HUES64 (cell line): ENCODE results near the gene SFXN1.
"Not testable (repeated sequence)": the region's sequence is repeated elsewhere in the genome, so short reads cannot be mapped to it uniquely, and the experiment has no call there.

Source experiments
- H3K27ac ChIP-seq: 2 replicates; pipeline ENCODE4 v1.7.0; 2013; ENCODE audit warnings: low read depth, low read length, inconsistent platforms
- H3K27me3 ChIP-seq: 2 replicates; pipeline ENCODE4 v1.6.1; 2013; ENCODE audit warnings: mild to moderate bottlenecking, low read length; ENCODE audit not compliant: insufficient read depth
- H3K36me3 ChIP-seq: 2 replicates; pipeline ENCODE4 v1.6.1; 2013; ENCODE audit warnings: mild to moderate bottlenecking, low read length; ENCODE audit not compliant: insufficient read depth
- H3K4me1 ChIP-seq: 2 replicates; pipeline ENCODE4 v1.6.1; 2013; ENCODE audit warnings: mild to moderate bottlenecking, low read length, moderate library complexity; ENCODE audit not compliant: insufficient read depth
- H3K4me3 ChIP-seq: 2 replicates; pipeline ENCODE4 v1.5.1; 2013; ENCODE audit warnings: mild to moderate bottlenecking, low read length, moderate library complexity
- H3K9ac ChIP-seq: 2 replicates; pipeline ENCODE4 v1.6.1; 2013; ENCODE audit warnings: mild to moderate bottlenecking, low read depth, low read length
- H3K9me3 ChIP-seq: 2 replicates; pipeline ENCODE4 v1.6.1; 2013; ENCODE audit warnings: low read depth, low read length; ENCODE audit not compliant: insufficient read depth
- WGBS: fragments of 150-250, 120-280 bp; methylation state at CpG from one replicate; pipeline ENCODE4 v1.1.7; 2013; ENCODE audit warnings: missing lambda C conversion rate; 5-methylcytosine and 5-hydroxymethylcytosine counted together

The SFXN1 gene

DNA sequence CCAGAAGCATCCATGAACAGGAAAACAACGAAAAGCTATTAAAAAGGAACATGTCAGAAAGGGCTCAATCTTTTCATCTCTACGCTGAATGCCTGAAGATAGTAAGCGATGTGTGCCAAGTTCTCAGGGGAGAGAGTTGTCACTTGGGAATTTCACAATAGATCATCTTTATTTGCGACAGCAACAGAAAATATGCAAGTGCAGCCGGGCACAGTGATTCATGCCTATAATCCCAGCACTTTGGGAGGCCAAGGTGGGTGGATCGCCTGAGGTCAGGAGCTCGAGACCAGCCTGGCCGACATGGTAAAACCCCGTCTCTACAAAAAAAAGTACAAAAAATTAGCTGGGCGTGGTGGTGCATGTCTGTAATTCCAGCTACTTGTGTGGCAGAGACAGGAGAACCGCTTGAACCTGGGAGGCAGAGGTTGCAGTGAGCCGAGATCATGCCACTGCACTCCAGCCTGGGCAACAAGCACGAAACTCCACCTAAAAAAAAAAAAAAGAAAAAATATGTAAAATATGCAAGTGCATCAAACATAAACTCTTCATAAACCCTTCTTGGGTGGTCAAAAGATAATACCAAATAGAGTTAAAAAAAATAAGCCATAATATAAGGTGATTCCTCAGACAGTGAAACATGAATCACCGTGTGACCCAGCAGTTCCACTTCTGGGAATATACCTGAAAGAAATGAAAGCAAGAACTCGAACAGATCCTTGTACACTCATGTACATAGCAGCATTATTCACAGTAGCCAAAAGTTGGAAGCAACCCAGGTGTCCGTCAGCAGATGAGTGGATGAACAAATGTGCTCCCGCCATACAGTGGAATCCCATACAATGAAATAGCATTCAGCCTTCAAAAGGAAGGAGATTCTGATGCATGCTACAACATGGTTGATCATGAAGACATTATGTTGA lies 16.2 kb downstream of the SFXN1 start:
- peaks cover 85% of the 10 kb centered on the region for H3K36me3 ChIP-seq
- H3K4me3 ChIP-seq, result no peak overlapping the region
- no peak overlapping the region for H3K27ac ChIP-seq
- H3K27me3 ChIP-seq, result no peaks in the 10 kb centered on the region
- 96% methylated on average over 16 of the region's 17 CpGs for WGBS
- H3K4me1 ChIP-seq, result no peaks in the 10 kb centered on the region
- H3K9me3 ChIP-seq, result no peaks in the 10 kb centered on the region
- no peak overlapping the region for H3K9ac ChIP-seq

DNA sequence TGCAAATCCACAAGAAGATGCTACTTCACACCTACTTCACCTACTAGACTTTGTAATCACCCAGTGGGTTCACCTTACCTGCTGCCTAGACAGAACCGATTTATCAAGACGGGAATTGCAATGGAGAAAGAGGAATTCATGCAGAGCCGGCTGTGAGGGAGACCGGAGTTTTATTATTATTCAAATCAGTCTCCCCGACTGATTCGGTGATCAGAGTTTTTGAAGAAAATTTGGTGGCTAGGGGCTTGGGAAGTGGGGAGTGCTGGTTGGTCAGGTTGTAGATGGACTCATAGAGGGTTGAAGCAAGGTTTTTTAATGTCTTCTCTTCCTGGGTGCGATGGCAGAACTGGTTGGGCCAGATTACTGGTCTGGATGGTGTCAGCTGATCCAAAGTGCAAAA lies 23.4 kb downstream of the SFXN1 start:
- no peaks in the 10 kb centered on the region for H3K27me3 ChIP-seq
- no peak overlapping the region for H3K9ac ChIP-seq
- peaks cover 60% of the 10 kb centered on the region for H3K36me3 ChIP-seq
- no peak overlapping the region for H3K4me3 ChIP-seq
- WGBS, result 52% methylated on average over 7 of the region's 7 CpGs
- no peak overlapping the region for H3K27ac ChIP-seq
- peaks cover 11% of the 10 kb centered on the region for H3K4me1 ChIP-seq
- H3K9me3 ChIP-seq, result no peaks in the 10 kb centered on the region

DNA sequence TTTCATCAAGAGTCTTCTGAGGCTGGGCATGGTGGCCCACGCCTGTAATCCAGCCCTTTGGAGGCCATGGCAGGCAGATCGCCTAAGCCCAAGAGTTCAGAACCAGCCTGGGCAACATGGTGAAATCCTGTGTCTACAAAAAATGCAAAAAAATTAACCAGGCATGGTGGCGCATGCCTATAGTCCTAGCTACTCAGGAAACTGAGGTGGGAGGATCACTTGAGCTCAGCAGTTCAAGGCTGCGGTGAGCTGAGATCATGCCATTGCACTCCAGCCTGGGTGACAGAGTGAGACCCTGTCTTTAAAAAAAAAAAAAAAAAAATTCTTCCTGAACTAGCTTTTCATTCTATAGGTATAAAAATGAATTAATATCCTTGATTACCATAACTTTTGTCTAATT lies 29.3 kb downstream of the SFXN1 start:
- not testable (repeated sequence) for H3K4me1 ChIP-seq, H3K27ac ChIP-seq, H3K4me3 ChIP-seq, H3K9ac ChIP-seq, H3K9me3 ChIP-seq, H3K27me3 ChIP-seq
- H3K36me3 ChIP-seq, result peaks cover 62% of the 10 kb centered on the region
- WGBS, result 93% methylated on average over 4 of the region's 4 CpGs

DNA sequence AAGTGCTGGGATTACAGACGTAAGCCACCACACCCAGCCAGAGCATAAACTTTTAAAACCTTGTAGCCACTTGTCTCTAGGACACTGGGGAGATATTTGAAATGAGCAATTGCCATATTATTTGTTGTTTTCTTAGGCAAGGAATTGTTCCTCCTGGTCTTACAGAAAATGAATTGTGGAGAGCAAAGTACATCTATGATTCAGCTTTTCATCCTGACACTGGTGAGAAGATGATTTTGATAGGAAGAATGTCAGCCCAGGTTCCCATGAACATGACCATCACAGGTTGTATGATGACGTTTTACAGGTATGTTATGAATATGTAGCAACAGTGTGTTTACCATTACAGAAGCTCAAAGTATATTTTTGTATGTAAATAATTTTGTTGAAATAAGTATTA lies 30.5 kb downstream of the SFXN1 start:
- H3K36me3 ChIP-seq, result peaks cover 68% of the 10 kb centered on the region

DNA sequence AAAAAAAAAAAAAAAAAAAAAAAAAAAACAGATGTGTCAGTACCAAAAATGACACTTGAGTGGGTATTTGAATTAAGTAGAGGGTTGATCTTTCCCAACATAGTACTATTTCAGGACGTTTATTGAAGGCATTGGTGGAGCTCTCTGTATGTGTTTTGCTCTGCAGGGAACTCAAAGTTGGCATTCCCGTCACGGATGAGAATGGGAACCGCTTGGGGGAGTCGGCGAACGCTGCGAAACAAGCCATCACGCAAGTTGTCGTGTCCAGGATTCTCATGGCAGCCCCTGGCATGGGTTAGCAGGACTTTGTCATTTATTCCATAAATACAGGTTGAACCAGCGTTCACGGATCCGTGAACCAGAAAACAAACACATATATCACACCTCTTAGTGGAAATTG lies 34.9 kb downstream of the SFXN1 start:
- H3K4me3 ChIP-seq, result no peak overlapping the region
- peaks cover 99% of the 10 kb centered on the region for H3K36me3 ChIP-seq
- WGBS, result 96% methylated on average over 13 of the region's 13 CpGs
- H3K9me3 ChIP-seq, result no peaks in the 10 kb centered on the region
- no peaks in the 10 kb centered on the region for H3K4me1 ChIP-seq
- no peak overlapping the region for H3K27ac ChIP-seq
- H3K27me3 ChIP-seq, result no peaks in the 10 kb centered on the region
- no peak overlapping the region for H3K9ac ChIP-seq

More for the DNA sequence above, 30.5 kb downstream of the SFXN1 start:
- no peaks in the 10 kb centered on the region for H3K9me3 ChIP-seq
- 92% methylated on average over 2 of the region's 2 CpGs for WGBS
- no peaks in the 10 kb centered on the region for H3K4me1 ChIP-seq
- no peaks in the 10 kb centered on the region for H3K27me3 ChIP-seq
- H3K4me3 ChIP-seq, result no peak overlapping the region
- H3K27ac ChIP-seq, result no peak overlapping the region
- H3K9ac ChIP-seq, result no peak overlapping the region

DNA sequence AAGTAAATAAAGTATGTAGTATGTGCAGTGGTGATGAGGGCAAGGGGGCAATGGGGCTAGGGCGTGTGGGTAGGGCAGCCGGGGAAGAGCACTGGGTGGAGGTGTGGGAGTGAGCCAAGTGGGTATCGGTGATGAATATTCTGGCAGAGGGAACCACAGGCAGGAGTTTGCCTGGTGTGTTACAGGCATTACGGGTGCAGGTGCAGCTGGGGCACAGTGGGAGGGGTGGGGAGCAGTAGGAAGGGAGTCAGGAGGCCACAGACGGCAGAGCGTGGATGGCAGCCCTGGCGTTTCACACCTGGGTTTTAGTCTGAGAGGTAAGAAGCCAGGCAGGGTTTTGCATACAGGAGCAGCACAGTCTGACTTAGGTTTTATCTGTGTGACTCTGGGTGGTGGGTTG lies 35.4 kb downstream of the SFXN1 start:
- Histone ChIP-seq H3K27ac (no peak overlapping the region), H3K9me3 (no peaks in the 10 kb centered on the region), H3K4me1 (no peaks in the 10 kb centered on the region), H3K36me3 (peaks cover 100% of the 10 kb centered on the region), H3K4me3 (no peak overlapping the region), H3K9ac (no peak overlapping the region), H3K27me3 (no peaks in the 10 kb centered on the region)
- WGBS, result 95% methylated on average over 7 of the region's 7 CpGs

DNA sequence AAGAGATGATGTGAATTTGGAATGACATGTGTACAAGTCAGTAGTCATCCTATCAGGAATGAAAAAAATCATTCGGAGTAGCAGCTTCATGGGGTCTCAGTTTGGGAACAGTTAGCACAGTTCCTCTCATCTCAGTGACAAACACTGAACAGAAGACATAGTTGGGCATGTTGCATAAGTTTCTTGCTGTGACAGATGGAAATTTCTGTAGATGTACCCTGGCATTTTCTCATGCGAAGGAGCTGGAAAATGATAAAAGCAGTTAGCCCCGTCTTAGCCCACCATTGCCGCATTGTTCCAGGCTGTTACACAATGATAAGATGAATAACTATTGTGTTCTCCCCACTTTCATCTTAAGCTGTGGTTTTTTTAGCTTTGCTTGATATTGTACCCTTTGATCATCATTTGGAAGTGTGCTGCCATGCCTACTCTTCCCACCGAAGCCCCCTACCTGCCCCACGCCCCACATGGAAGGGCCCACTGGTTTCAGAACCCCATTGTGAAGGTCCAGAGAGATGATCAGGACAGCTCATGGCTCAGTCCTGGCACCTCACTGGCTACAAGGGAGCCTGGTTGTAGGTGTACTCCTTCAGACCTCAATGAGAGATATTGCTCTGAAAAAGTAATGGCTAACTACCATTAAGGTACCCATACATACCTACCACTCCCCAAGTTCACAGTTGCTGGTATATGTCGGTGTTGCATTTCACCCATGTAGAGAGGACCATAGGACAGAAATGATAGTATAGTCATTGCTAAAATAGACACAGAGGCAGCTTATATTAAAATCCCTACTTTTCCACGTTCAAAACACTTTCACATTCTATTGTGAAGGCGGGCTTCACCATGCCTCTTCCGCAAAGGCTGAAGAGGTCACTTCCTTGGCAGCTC lies 38.8 kb downstream of the SFXN1 start:
- no peak overlapping the region for H3K27ac ChIP-seq

DNA sequence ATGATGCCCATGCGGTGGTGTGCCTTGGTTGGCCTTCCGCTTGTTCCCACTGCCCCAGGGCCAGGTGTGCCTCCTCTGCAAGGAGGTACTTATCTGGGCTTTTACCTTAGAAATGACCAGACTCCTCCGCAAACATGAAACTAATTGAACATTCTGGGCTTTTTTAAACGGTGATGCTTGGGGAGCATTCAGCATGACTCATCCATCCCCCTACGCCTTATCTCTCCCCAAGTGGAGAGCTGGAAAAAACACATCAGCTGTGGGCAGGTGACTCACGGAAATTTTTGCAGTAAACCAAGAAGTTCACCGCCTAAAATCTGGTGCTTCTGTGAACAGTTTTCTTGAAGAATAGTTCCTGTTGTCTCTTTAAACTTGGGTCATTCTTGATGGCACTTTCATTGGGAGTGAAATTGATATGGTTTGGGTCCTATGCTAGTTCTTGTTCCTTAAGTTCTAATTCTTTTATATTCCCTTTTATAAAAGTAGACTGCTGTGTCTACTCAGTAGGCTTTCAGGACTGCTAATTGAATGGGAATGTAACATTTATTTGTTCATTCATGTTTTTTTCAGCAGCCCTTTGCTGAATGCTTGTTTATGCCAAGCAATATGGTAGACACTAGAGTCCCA lies 39.6 kb downstream of the SFXN1 start:
- H3K27ac ChIP-seq, result no peak overlapping the region
- no peak overlapping the region for H3K4me3 ChIP-seq
- H3K27me3 ChIP-seq, result no peaks in the 10 kb centered on the region
- no peak overlapping the region for H3K9ac ChIP-seq
- no peaks in the 10 kb centered on the region for H3K9me3 ChIP-seq
- H3K36me3 ChIP-seq, result peaks cover 100% of the 10 kb centered on the region
- WGBS, result 96% methylated on average over 7 of the region's 7 CpGs
- H3K4me1 ChIP-seq, result no peaks in the 10 kb centered on the region

More for the DNA sequence above, 38.8 kb downstream of the SFXN1 start:
- no peak overlapping the region for H3K4me3 ChIP-seq
- no peaks in the 10 kb centered on the region for H3K4me1 ChIP-seq
- H3K9ac ChIP-seq, result no peak overlapping the region
- no peaks in the 10 kb centered on the region for H3K27me3 ChIP-seq
- peaks cover 100% of the 10 kb centered on the region for H3K36me3 ChIP-seq
- no peaks in the 10 kb centered on the region for H3K9me3 ChIP-seq
- WGBS, result 95% methylated on average over 10 of the region's 10 CpGs

DNA sequence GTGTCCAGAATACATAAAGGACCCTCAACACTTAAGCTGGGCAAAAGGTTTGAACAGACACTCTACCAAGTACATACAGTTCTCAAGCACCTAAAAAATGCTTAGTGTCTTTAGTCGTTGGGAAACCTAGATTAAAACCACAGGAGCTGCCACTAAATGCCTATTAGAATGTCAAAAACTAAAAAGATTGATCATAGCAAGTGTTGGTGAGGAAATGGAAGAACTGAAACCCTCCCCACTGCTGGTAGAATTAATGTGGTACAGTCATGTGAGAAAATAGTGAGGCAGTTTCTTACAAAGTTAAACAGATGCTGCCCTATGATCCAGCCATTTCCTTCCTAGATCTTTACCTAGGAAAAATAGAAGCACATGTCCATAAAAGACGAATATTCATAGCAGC lies 40.6 kb downstream of the SFXN1 start:
- H3K4me1 ChIP-seq, result no peaks in the 10 kb centered on the region
- H3K4me3 ChIP-seq, result no peak overlapping the region
- WGBS, result 98% methylated on average over 2 of the region's 2 CpGs
- no peaks in the 10 kb centered on the region for H3K27me3 ChIP-seq
- H3K27ac ChIP-seq, result no peak overlapping the region
- H3K9ac ChIP-seq, result no peak overlapping the region
- peaks cover 98% of the 10 kb centered on the region for H3K36me3 ChIP-seq
- no peaks in the 10 kb centered on the region for H3K9me3 ChIP-seq

DNA sequence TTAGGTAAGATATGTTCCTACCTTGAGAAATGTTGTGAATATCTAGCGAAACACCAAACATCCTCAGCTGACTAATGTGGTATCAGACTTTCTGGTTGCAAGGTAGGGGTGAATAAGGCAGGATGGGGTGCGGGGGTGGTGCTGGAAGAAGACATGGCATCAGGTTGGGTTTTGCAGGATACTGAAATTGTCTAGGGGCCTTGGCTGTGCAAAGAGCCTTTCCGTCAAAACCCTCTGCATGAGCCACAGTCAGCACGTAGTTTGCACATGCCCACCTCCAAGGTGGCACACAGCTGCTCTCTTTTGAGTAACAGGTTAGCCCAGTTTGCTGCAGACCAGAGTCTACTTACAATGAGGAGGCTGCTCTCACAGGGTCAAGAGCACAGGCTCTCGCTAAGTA lies 42.0 kb downstream of the SFXN1 start:
- 96% methylated on average over 5 of the region's 5 CpGs for WGBS
- H3K27ac ChIP-seq, result no peak overlapping the region
- no peak overlapping the region for H3K4me3 ChIP-seq
- H3K9ac ChIP-seq, result no peak overlapping the region
- no peaks in the 10 kb centered on the region for H3K4me1 ChIP-seq
- H3K9me3 ChIP-seq, result no peaks in the 10 kb centered on the region
- H3K27me3 ChIP-seq, result no peaks in the 10 kb centered on the region
- peaks cover 98% of the 10 kb centered on the region for H3K36me3 ChIP-seq

DNA sequence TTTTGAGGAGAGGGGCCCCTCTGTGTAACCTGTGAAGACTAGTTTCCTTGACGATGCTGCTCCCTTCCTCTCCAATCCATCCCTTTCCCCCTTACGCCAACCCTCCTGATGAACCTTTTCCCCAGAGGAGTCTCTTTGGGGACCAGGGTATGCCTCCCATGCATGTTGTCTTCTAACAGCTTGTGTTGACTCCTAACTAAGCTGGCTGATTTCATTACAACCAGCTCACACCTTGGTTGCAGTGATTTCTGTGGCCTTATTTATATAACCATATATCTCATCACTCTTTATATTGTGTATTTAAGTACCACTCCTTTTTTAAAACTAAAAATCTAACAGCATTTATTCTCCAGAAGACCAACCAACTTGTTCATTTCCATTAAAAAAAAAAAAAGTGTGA lies 42.5 kb downstream of the SFXN1 start:
- Histone ChIP-seq H3K36me3 (peaks cover 97% of the 10 kb centered on the region), H3K9me3 (no peaks in the 10 kb centered on the region), H3K9ac (no peak overlapping the region), H3K27ac (no peak overlapping the region), H3K4me1 (no peaks in the 10 kb centered on the region), H3K27me3 (no peaks in the 10 kb centered on the region), H3K4me3 (no peak overlapping the region)
- 91% methylated on average over 2 of the region's 2 CpGs for WGBS
